Tibial nerve (tissue), 3 donors: ENCODE results near the gene SNX9.

Experiments
- CTCF ChIP-seq, 5 experiments: fragments of 200-600 bp in 3 of 5; fragments of 450-650 bp in 2 of 5; sonication (generic) in 3 of 5; IDR thresholded peaks; one replicate each; pipeline ENCODE4 v1.5.1; 2016 to 2019; ENCODE audit warnings: antibody characterized with exemption in 5 of 5, mild to moderate bottlenecking in 3 of 5, moderate library complexity in 2 of 5
- POLR2A ChIP-seq, 2 donors: fragments of 450-650 bp; IDR thresholded peaks; one replicate each; pipeline ENCODE4 v1.6.1; 2017; ENCODE audit warnings: antibody characterized with exemption in 2 of 2, mild to moderate bottlenecking in 2 of 2, moderate library complexity in 2 of 2

GRCh38 chr6:157981132-157981394, 158.0 kb downstream of the SNX9 start:
- TF ChIP-seq CTCF (IDR thresholded peaks at IDR 0.05) (no peak), POLR2A (IDR thresholded peaks at IDR 0.05) (no peak)
